Right atrium auricular region (tissue), 2 donors: ENCODE results near the gene ITFG1. TPM values are rescaled to one million over a fixed set of nuclear protein-coding genes. Genes with fewer than 3 reads are reported as not detected.

Experiments used
- DNase-seq: peaks from one replicate; pipeline ENCODE4 v3.0.0-alpha.2; 2019; ENCODE audit warnings: low spot score
- H3K27ac ChIP-seq, 2 donors: fragments of 200-600 bp; sonication (generic); 1 replicate in 1 of 2; 2 replicates in 1 of 2; pipeline ENCODE4 v1.5.1; 2016 to 2019
- H3K27me3 ChIP-seq, 2 donors: fragments of 200-600 bp; sonication (generic); one replicate each; pipeline versions ENCODE4 v1.5.1 to v1.6.0; 2017 to 2019
- H3K36me3 ChIP-seq: fragments of 200-600 bp; sonication (generic); one replicate; pipeline ENCODE4 v1.5.1; 2016
- H3K4me1 ChIP-seq, 2 donors: fragments of 200-600 bp; sonication (generic); one replicate each; pipeline versions ENCODE4 v1.5.1 to v1.6.0; 2017 to 2019
- H3K4me3 ChIP-seq, 2 donors: fragments of 200-600 bp; sonication (generic); 1 replicate in 1 of 2; 2 replicates in 1 of 2; pipeline ENCODE4 v1.5.1; 2017 to 2019; ENCODE audit warnings: mild to moderate bottlenecking in 1 of 2, moderate library complexity in 1 of 2
- H3K9me3 ChIP-seq, 2 donors: fragments of 200-600 bp; sonication (generic); one replicate each; pipeline ENCODE4 v1.5.1; 2019
- CTCF ChIP-seq, 2 donors: fragments of 200-600 bp; sonication (generic); IDR thresholded peaks; one replicate each; pipeline ENCODE4 v1.5.1; 2019; ENCODE audit warnings: antibody characterized with exemption in 2 of 2
- total RNA-seq, 2 donors: library from RNA; depleted of rRNA; stranded (reverse); fragments of >200 nt; gene quantifications; one replicate each; pipeline ENCODE4 v1.1.0, GENCODE V29; 2016

ITFG1 gene
- total RNA-seq, 2 donors from 2014 or later, result 40.3 to 79.6 TPM

GRCh38 chr16:47424846-47425245 is 36.0 kb downstream of the ITFG1 start:
- H3K9me3 ChIP-seq, result no peaks in the 10 kb centered on the region
- no peak overlapping the region for H3K27ac ChIP-seq
- H3K36me3 ChIP-seq, result peaks cover 24% of the 10 kb centered on the region
- no peaks in the 10 kb centered on the region for H3K27me3 ChIP-seq
- H3K4me3 ChIP-seq, result no peak overlapping the region
- no peaks in the 10 kb centered on the region for H3K4me1 ChIP-seq
- TF ChIP-seq CTCF (IDR thresholded peaks at IDR 0.05), result no peak
- no peak for DNase-seq

GRCh38 chr16:47416869-47417268 is 44.0 kb downstream of the ITFG1 start:
- no peak overlapping the region for H3K27ac ChIP-seq

GRCh38 chr16:47413041-47413440 is 47.8 kb downstream of the ITFG1 start:
- H3K36me3 ChIP-seq, result no peaks in the 10 kb centered on the region
- no peak for DNase-seq
- no peak overlapping the region for H3K27ac ChIP-seq
- no peaks in the 10 kb centered on the region for H3K9me3 ChIP-seq
- H3K4me3 ChIP-seq, result no peak overlapping the region
- TF ChIP-seq CTCF (IDR thresholded peaks at IDR 0.05), result no peak
- H3K27me3 ChIP-seq, result no peaks in the 10 kb centered on the region
- no peaks in the 10 kb centered on the region for H3K4me1 ChIP-seq

More at GRCh38 chr16:47416869-47417268, 44.0 kb downstream of the ITFG1 start:
- no peak for TF ChIP-seq CTCF (IDR thresholded peaks at IDR 0.05)
- H3K36me3 ChIP-seq, result no peaks in the 10 kb centered on the region
- no peak overlapping the region for H3K4me3 ChIP-seq
- H3K4me1 ChIP-seq, result no peaks in the 10 kb centered on the region
- no peaks in the 10 kb centered on the region for H3K27me3 ChIP-seq
- no peak for DNase-seq
- no peaks in the 10 kb centered on the region for H3K9me3 ChIP-seq

- DNase-seq, result no peak
- Histone ChIP-seq H3K36me3 (no peaks in the 10 kb centered on the region), H3K27ac (no peak overlapping the region), H3K9me3 (no peaks in the 10 kb centered on the region), H3K4me3 (no peak overlapping the region), H3K27me3 (no peaks in the 10 kb centered on the region), H3K4me1 (no peaks in the 10 kb centered on the region)
- TF ChIP-seq CTCF (IDR thresholded peaks at IDR 0.05), result no peak
Measured at GRCh38 chr16:47408491-47408890, 52.4 kb downstream of the ITFG1 start.

GRCh38 chr16:47395733-47396498 is 64.9 kb downstream of the ITFG1 start:
- TF ChIP-seq CTCF (IDR thresholded peaks at IDR 0.05), result no peak
- H3K4me3 ChIP-seq, result no peak overlapping the region
- H3K27me3 ChIP-seq, result no peaks in the 10 kb centered on the region
- no peaks in the 10 kb centered on the region for H3K36me3 ChIP-seq
- DNase-seq, result no peak
- no peaks in the 10 kb centered on the region for H3K4me1 ChIP-seq
- H3K9me3 ChIP-seq, result no peaks in the 10 kb centered on the region
- H3K27ac ChIP-seq, result no peak overlapping the region

GRCh38 chr16:47392081-47392480 is 68.8 kb downstream of the ITFG1 start:
- no peaks in the 10 kb centered on the region for H3K36me3 ChIP-seq
- H3K27ac ChIP-seq, result no peak overlapping the region

More at GRCh38 chr16:47392081-47392480, 68.8 kb downstream of the ITFG1 start:
- TF ChIP-seq CTCF (IDR thresholded peaks at IDR 0.05), result no peak
- DNase-seq, result no peak
- Histone ChIP-seq H3K4me1 (no peaks in the 10 kb centered on the region), H3K27me3 (no peaks in the 10 kb centered on the region), H3K4me3 (no peak overlapping the region), H3K9me3 (no peaks in the 10 kb centered on the region)
